Gastroesophageal sphincter (tissue), 3 donors: ENCODE data around the gene CT45A10.

Experiments
- POLR2A ChIP-seq, 2 donors: fragments of 450-650 bp; IDR thresholded peaks; one replicate each; pipeline ENCODE4 v1.6.1; 2017; ENCODE audit warnings: antibody characterized with exemption in 2 of 2, mild to moderate bottlenecking in 2 of 2, moderate library complexity in 1 of 2
- TF ChIP-seq, protein P1 (sequence below), 4 experiments: fragments of 200-600 bp in 2 of 4; fragments of 450-650 bp in 2 of 4; sonication (generic) in 1 of 4; IDR thresholded peaks; one replicate each; pipeline ENCODE4 v1.5.1; 2017 to 2019; ENCODE audit warnings: antibody characterized with exemption in 4 of 4, mild to moderate bottlenecking in 2 of 4, moderate library complexity in 2 of 4

DNA sequence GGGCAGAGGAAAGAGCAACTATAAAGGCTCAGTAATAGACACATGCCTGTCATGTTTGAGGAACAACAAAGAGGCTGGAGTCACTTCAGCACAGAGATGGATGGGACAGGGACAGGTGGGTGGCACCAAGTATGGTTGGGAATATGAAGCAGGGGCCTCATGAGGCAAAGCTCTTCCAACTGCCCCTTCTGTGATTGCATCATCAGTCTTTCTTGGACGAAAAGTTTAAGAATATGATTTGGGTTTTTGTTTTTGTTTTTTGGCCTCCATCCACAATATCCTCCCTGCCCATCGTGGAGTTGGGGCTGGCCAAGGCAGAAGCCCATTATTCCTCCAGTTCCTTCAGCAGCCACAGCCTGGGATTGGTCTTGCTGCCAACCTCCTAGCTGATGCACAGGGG is 34.7 kb upstream of the CT45A10 start:
- TF ChIP-seq POLR2A (IDR thresholded peaks at IDR 0.05): no peak
- TF ChIP-seq, protein P1, sequence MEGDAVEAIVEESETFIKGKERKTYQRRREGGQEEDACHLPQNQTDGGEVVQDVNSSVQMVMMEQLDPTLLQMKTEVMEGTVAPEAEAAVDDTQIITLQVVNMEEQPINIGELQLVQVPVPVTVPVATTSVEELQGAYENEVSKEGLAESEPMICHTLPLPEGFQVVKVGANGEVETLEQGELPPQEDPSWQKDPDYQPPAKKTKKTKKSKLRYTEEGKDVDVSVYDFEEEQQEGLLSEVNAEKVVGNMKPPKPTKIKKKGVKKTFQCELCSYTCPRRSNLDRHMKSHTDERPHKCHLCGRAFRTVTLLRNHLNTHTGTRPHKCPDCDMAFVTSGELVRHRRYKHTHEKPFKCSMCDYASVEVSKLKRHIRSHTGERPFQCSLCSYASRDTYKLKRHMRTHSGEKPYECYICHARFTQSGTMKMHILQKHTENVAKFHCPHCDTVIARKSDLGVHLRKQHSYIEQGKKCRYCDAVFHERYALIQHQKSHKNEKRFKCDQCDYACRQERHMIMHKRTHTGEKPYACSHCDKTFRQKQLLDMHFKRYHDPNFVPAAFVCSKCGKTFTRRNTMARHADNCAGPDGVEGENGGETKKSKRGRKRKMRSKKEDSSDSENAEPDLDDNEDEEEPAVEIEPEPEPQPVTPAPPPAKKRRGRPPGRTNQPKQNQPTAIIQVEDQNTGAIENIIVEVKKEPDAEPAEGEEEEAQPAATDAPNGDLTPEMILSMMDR (IDR thresholded peaks at IDR 0.05): no peak
